ENCODE data around the gene GDAP2. TPM values are rescaled to one million over a fixed set of nuclear protein-coding genes. Genes with fewer than 3 reads are reported as not detected.

Gene GDAP2, protein sequence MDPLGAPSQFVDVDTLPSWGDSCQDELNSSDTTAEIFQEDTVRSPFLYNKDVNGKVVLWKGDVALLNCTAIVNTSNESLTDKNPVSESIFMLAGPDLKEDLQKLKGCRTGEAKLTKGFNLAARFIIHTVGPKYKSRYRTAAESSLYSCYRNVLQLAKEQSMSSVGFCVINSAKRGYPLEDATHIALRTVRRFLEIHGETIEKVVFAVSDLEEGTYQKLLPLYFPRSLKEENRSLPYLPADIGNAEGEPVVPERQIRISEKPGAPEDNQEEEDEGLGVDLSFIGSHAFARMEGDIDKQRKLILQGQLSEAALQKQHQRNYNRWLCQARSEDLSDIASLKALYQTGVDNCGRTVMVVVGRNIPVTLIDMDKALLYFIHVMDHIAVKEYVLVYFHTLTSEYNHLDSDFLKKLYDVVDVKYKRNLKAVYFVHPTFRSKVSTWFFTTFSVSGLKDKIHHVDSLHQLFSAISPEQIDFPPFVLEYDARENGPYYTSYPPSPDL
- total RNA-seq (10 to 100 TPM; 24.1 to 28.8 TPM), total RNA-seq (38.7 to 59.6 reads per million in 2 donors)

DNA sequence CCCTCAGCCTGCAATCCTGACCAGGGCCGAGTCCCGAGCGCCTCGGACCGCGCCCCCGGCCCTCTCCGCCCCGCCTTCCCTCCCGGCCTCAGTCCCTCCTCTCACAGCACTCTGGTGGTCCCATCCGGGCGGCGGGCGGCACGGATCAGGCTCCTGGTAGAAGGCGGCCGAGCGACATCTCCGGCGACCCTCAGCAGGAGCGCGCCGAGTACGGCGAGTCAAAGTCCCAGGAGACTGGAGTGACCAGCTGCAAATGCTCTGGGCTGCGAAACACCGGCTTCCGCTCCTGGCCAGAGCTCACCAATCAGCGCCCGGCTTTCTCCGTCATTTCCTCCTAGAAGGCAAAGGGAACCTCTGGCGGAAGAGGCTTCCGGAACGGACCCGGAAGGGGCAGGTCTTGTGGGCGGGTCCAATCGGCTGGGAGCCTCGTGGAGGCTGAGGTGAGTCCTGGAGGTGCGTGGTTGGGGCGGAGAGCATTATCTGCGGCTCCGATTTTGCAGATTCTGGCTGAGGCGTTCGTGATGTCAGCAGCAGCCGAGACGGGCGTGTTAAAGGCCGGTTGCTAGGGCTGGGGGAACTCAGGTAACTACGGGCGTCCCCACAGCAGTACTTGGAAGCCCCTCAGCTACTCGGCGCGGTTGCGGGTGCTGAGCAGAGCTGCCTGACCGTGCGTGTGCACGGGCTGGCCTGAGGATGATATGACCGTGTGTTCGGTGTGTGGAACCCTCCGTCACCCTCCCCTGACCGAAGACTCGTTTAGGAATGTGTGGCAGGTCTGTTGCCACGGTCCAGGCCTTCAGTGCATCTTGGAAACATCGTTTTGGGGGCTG is at the start of gene GDAP2, which contains the start of gene WDR3:
Gene GDAP2, minus strand, starts transcription at position 279 of the 830 bp plus-strand sequence. CDS start 9,264 bp downstream, outside the sequence.
Gene WDR3, plus strand, starts transcription at position 397 of the 830 bp plus-strand sequence. CDS start 3,581 bp downstream, outside the sequence.
- H3K4me3 Mint-ChIP-seq = peak within 1 kb of the TSS; percentile 99
- H3K27ac Mint-ChIP-seq = peak within 1 kb of the TSS; percentile 100
- ATAC-seq (peak; percentile 95), DNase-seq (peak; percentile 86 to 93 (median 91))
- peaks cover 57% of the 10 kb centered on the region for H3K4me1 Mint-ChIP-seq
- peaks cover 14% of the 10 kb centered on the region for H3K36me3 Mint-ChIP-seq (ENCODE audit: low read depth)
- no peaks in the 10 kb centered on the region for H3K27me3 Mint-ChIP-seq
- no peaks in the 10 kb centered on the region for H3K9me3 ChIP-seq (ENCODE audit: control insufficient read depth, low read length, poor library complexity, severe bottlenecking)

DNA sequence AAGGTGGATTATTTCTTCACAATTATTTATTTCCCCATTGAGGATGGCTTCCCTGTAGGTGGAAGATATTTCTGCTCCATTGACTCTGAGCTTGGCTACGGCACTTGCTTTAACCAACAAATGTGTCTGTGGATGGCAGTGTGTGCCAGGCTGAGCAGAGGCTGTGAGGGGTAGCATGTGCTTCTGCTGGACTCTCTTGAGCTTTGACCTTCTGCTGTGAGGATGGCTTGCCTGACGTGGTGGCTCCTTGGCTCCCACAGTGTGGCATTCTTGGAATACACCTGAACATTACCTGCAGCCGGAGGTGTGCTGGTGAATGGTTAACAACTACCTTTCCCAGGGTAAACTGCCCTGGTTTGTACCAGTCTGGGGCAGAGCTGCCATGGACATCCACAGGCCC is 47.0 kb upstream of the GDAP2 start:
- Mint-ChIP-seq H3K4me1 (no peaks in the 10 kb centered on the region), H3K36me3 (ENCODE audit: low read depth) (no peaks in the 10 kb centered on the region), H3K4me3 (no peak overlapping the region), H3K27ac (no peak overlapping the region), H3K27me3 (peaks cover 5% of the 10 kb centered on the region)
- H3K9me3 ChIP-seq (ENCODE audit: control insufficient read depth, low read length, poor library complexity, severe bottlenecking) = no peaks in the 10 kb centered on the region
- DNase-seq (no peak), ATAC-seq (no peak)

DNA sequence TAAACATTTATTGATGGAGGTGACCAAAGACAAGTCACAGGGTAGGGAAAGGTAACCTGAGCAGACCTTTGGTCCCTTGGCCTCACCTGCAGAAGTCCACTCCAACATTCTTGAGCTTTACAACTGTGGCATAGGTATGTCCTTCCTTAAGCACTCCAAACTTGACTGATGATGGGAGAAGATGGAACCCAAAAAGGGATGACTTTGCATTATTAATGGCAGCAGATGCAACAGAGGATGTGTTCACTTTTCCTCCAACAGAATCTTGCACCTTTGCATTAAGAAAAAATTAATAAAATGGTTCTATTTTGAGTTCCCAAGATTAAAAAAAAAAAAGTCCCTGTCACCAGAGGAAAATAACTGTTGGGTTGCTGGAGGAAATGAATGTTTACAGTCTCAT is 42.4 kb upstream of the GDAP2 start:
- peaks cover 5% of the 10 kb centered on the region for H3K27me3 Mint-ChIP-seq
- no peak overlapping the region for H3K27ac Mint-ChIP-seq

DNA sequence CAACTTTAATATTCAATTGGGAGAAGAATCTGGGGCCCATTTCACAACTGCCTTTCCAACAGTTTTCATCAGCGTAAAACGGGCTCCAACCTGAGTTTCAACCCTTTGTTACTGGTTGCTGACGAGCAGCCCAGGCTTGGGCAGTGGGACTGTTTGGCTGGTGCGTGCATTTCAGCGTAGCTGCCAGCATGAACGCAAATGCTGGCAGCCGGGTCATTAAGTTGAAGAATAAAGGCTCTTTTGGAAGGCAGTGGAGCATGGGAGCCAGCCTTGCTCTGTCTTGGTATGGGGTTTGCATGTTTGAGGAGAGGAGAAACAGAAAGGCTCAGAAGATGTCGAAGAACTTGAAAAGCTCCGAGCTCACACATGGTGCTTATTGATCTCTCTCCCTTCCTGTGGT is 40.8 kb upstream of the GDAP2 start:
- DNase-seq (no peak), ATAC-seq (no peak)
- H3K4me3 Mint-ChIP-seq = no peak overlapping the region
- H3K9me3 ChIP-seq (ENCODE audit: control insufficient read depth, low read length, poor library complexity, severe bottlenecking) = no peaks in the 10 kb centered on the region
- H3K27ac Mint-ChIP-seq = no peak overlapping the region
- H3K27me3 Mint-ChIP-seq = peaks cover 5% of the 10 kb centered on the region
- H3K36me3 Mint-ChIP-seq (ENCODE audit: low read depth) = no peaks in the 10 kb centered on the region
- peaks cover 3% of the 10 kb centered on the region for H3K4me1 Mint-ChIP-seq

More for the DNA sequence above, 42.4 kb upstream of the GDAP2 start:
- Mint-ChIP-seq H3K4me1 (peaks cover 3% of the 10 kb centered on the region), H3K4me3 (no peak overlapping the region), H3K36me3 (ENCODE audit: low read depth) (no peaks in the 10 kb centered on the region)
- ATAC-seq (no peak), DNase-seq (no peak)
- no peaks in the 10 kb centered on the region for H3K9me3 ChIP-seq (ENCODE audit: control insufficient read depth, low read length, poor library complexity, severe bottlenecking)

DNA sequence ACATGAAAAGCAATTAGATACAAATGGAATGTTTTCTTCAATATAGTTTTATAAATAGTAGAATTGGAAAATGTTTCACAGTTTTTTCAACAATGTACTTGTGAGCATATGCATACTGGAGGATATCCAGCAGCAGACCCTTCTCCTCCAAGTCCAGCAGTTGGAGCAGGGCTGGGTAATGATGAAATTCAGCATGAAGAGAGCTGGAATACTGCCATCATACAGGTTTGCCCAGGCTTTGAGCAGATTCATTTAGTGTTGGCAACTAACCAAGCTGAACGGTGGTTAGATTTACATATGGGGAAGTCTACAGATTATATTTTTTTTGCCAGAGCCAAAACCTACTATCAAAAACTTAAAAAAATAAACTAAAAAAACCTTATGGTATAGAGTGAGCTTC is 38.5 kb upstream of the GDAP2 start:
- no peaks in the 10 kb centered on the region for H3K36me3 Mint-ChIP-seq (ENCODE audit: low read depth)
- DNase-seq (no peak), ATAC-seq (no peak)
- no peak overlapping the region for H3K27ac Mint-ChIP-seq
- H3K4me1 Mint-ChIP-seq = peaks cover 3% of the 10 kb centered on the region
- no peaks in the 10 kb centered on the region for H3K9me3 ChIP-seq (ENCODE audit: control insufficient read depth, low read length, poor library complexity, severe bottlenecking)
- H3K27me3 Mint-ChIP-seq = no peaks in the 10 kb centered on the region
- H3K4me3 Mint-ChIP-seq = no peak overlapping the region

DNA sequence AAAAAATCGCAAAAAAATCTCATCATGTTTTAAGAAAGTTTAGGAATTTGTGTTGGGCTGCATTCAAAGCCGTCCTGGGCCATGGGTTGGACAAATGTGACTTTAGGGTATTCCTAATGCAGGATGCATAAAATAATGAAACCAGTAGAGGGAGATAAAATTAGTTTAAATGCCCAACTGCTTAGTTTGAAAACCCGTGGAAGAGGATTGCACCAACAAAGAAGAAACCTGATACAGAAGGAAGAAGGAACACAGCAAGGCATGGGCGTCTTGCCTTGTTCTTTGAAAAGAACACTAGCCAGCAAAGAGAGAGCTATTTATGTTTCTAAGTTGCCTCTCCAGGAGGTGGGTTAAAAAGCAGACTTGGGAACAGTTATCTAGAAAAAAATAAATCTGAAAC is 38.1 kb upstream of the GDAP2 start:
- peaks cover 3% of the 10 kb centered on the region for H3K4me1 Mint-ChIP-seq
- H3K36me3 Mint-ChIP-seq (ENCODE audit: low read depth) = no peaks in the 10 kb centered on the region
- no peaks in the 10 kb centered on the region for H3K9me3 ChIP-seq (ENCODE audit: control insufficient read depth, low read length, poor library complexity, severe bottlenecking)
- H3K27ac Mint-ChIP-seq = no peak overlapping the region
- H3K4me3 Mint-ChIP-seq = no peak overlapping the region
- no peak for DNase-seq
- ATAC-seq = no peak
- H3K27me3 Mint-ChIP-seq = no peaks in the 10 kb centered on the region

DNA sequence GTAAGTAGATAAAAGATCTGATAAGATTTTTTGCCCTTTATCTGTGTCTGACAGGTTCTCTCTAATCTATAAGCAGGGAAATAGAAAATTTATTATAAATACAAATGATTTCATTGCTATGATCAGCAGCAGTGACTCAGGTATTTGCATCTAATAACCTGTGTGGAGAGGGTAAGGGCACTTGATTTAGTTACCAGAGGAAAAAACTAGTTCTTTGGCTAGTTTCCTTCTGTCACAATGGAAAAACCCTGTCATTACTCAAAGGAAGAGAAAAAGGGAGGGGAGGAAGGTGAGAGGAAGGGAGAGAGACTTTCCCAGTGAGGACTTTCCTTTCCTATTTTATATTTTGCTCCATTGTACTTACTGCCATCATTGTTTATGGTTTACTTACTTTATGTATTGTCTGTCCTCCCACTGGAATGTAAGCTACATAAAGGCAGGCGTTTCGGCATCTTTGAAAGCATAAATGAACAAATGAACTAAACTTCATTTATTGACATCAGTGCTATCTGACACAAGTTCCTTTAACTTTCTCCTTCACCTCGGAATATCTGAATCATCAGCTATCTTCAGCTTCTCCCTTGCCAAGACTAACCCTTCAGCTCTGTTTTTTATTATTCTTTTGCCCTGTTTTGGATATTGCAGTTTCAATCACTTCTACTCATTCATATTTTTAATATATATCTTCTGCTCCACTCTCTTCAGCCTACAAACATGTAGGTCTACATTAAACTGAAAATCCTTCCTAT is 35.0 kb upstream of the GDAP2 start:
- Mint-ChIP-seq H3K36me3 (ENCODE audit: low read depth) (no peaks in the 10 kb centered on the region), H3K4me3 (no peak overlapping the region), H3K4me1 (peaks cover 3% of the 10 kb centered on the region), H3K27me3 (no peaks in the 10 kb centered on the region), H3K27ac (peak overlapping the region; percentile 32)
- DNase-seq (no peak), ATAC-seq (no peak)
- H3K9me3 ChIP-seq (ENCODE audit: control insufficient read depth, low read length, poor library complexity, severe bottlenecking) = no peaks in the 10 kb centered on the region

DNA sequence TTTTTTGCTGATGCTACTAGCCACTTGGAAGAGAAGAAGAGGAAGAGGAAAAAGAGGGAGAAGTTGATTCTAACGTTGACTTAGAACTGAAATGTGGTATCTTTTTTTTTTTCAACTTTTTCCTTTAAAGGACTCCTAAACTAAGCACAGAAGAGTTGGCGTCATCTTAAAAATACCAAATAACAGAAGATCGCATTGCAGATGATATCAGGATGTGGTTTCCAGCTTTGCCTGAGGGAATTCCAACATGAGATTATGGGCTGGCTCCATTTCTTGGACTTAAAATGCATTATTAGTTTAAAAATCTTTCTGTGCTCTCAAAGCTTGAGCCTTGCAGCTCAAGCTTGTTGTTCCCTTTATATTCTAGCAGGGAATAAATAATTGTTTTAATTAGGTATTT is 29.9 kb upstream of the GDAP2 start:
- H3K27ac Mint-ChIP-seq = no peak overlapping the region
- H3K4me1 Mint-ChIP-seq = no peaks in the 10 kb centered on the region
- no peak overlapping the region for H3K4me3 Mint-ChIP-seq
- ATAC-seq = no peak
- H3K9me3 ChIP-seq (ENCODE audit: control insufficient read depth, low read length, poor library complexity, severe bottlenecking) = no peaks in the 10 kb centered on the region
- H3K27me3 Mint-ChIP-seq = no peaks in the 10 kb centered on the region
- H3K36me3 Mint-ChIP-seq (ENCODE audit: low read depth) = peaks cover 3% of the 10 kb centered on the region
- no peak for DNase-seq

DNA sequence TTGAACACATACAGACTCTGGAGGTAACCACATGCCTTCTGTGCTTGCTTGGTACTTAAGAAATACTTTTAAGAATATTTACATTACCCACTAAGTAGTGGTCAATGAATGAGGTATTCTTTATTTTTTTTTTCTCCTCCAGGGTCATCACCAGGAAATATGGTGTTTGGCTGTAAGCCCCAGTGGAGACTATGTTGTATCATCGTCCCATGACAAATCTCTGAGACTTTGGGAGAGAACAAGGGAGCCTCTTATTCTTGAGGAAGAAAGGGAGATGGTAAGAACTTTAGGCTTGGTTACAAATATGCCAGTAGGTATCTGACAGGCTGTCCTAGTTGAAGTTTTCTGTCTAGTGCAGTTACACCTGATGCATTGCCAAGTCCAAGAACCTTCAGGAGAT is 23.0 kb upstream of the GDAP2 start:
- ATAC-seq (no peak), DNase-seq (no peak)
- H3K36me3 Mint-ChIP-seq (ENCODE audit: low read depth) = peaks cover 9% of the 10 kb centered on the region
- no peak overlapping the region for H3K4me3 Mint-ChIP-seq
- no peaks in the 10 kb centered on the region for H3K4me1 Mint-ChIP-seq
- H3K27me3 Mint-ChIP-seq = no peaks in the 10 kb centered on the region
- H3K9me3 ChIP-seq (ENCODE audit: control insufficient read depth, low read length, poor library complexity, severe bottlenecking) = no peaks in the 10 kb centered on the region
- H3K27ac Mint-ChIP-seq = no peak overlapping the region

DNA sequence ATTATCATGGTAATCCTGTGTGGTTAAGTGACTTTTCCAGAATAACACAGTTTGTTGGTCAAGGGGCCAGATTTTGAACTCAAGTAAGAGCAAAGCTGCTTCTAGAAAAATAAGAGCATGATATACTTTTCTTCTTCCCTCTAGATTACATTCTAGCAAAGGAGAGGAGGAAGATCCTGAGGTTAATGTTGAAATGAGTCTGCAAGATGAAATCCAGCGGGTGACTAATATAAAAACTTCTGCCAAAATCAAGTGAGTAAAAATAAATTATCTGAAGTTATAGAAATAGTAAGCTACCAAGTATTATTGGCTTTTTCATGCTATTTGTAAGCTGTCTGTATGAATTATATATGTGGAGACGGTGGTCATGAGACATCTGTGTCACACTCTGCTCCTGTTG is 12.9 kb upstream of the GDAP2 start:
- H3K9me3 ChIP-seq (ENCODE audit: control insufficient read depth, low read length, poor library complexity, severe bottlenecking) = no peaks in the 10 kb centered on the region
- Mint-ChIP-seq H3K4me3 (no peak overlapping the region), H3K36me3 (ENCODE audit: low read depth) (peaks cover 24% of the 10 kb centered on the region), H3K27ac (no peak overlapping the region), H3K4me1 (peaks cover 7% of the 10 kb centered on the region), H3K27me3 (no peaks in the 10 kb centered on the region)
- ATAC-seq (no peak), DNase-seq (no peak)

DNA sequence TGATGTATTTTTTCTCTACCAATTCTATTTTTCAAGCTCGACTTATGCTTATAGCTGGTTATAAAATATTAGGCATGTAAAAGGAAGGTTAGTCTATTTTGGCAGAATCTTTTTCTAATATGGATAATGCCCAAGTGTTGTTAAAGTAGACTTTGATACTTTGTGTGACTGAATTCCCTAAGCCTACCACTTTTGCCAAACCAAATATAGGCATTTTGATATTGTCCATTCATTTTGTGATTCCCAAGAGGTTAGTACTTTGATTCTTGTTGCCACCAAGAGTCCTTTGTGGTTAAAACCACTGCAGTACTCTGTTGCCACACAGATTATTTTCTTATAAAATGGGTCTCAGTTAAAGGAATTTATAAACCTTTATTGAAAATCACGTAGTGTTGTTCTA is 4.3 kb upstream of the GDAP2 start:
- Mint-ChIP-seq H3K27ac (no peak overlapping the region), H3K36me3 (ENCODE audit: low read depth) (peaks cover 17% of the 10 kb centered on the region), H3K4me1 (peaks cover 35% of the 10 kb centered on the region), H3K27me3 (no peaks in the 10 kb centered on the region), H3K4me3 (no peak overlapping the region)
- DNase-seq (no peak), ATAC-seq (no peak)
- no peaks in the 10 kb centered on the region for H3K9me3 ChIP-seq (ENCODE audit: control insufficient read depth, low read length, poor library complexity, severe bottlenecking)

DNA sequence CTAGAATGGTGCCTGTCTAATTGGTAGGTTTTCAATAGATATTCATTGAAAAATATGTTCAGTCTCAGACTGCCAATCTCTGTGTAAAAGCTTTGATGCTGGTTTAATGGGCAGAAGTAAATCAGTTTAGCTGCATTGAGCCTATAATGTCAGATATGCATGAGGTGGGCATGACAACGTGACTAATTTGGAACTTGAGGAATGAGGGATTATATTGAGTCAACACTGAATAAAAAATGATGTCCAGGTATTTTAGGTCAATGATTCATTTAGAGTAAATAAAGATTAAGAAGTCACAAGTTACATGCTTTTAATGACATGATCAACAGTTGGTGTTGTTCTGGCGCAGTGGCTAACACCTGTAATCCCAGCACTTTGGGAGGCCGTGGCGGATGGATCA is 3.2 kb upstream of the GDAP2 start:
- no peaks in the 10 kb centered on the region for H3K9me3 ChIP-seq (ENCODE audit: control insufficient read depth, low read length, poor library complexity, severe bottlenecking)
- peaks cover 13% of the 10 kb centered on the region for H3K36me3 Mint-ChIP-seq (ENCODE audit: low read depth)
- H3K4me3 Mint-ChIP-seq = no peak overlapping the region
- H3K27me3 Mint-ChIP-seq = no peaks in the 10 kb centered on the region
- DNase-seq = no peak
- peaks cover 41% of the 10 kb centered on the region for H3K4me1 Mint-ChIP-seq
- H3K27ac Mint-ChIP-seq = peak overlapping the region; percentile 14
- ATAC-seq = no peak

DNA sequence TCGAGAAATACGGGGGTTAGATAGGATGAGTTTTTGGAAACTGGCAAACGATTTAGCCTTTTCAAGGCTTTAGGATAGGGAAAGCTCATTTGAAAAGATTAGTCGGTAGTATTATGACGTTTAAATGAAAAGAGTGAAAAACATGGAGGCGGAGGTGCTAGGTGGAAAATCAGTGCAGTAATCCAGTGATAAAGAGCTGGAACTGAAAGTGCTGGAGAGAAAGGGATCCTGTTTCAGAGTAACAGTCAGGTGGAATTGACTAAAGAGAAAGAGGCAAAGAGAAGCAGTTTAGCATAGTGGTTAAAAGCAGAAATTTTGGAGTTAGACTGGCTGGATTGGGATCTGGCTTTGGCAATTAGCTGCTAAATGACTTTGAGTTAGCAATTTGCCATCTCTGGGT is 1.1 kb upstream of the GDAP2 start:
- no peaks in the 10 kb centered on the region for H3K9me3 ChIP-seq (ENCODE audit: control insufficient read depth, low read length, poor library complexity, severe bottlenecking)
- H3K27ac Mint-ChIP-seq = peak overlapping the region; percentile 100
- H3K36me3 Mint-ChIP-seq (ENCODE audit: low read depth) = peaks cover 14% of the 10 kb centered on the region
- H3K27me3 Mint-ChIP-seq = no peaks in the 10 kb centered on the region
- H3K4me3 Mint-ChIP-seq = peak overlapping the region; percentile 99
- peaks cover 57% of the 10 kb centered on the region for H3K4me1 Mint-ChIP-seq
- ATAC-seq (no peak), DNase-seq (no peak)
